ENCODE measurements around the gene C19orf73.

C19orf73 gene

GRCh38 chr19:49073514-49074378 is 45.2 kb downstream of the C19orf73 start:
- TF ChIP-seq CTCF (IDR thresholded peaks at IDR 0.05; ENCODE audit: control extremely low read depth, extremely low read depth, low read depth, missing control alignments) = peak; percentile 12
- POLR2A ChIA-PET = no interaction called here
- CTCF ChIA-PET = interaction anchor here (0.8 to 3.1 kb wide), 10 partner anchors 8 to 286 kb away, joined by 3 to 11 read pairs (median 3); no protein-coding TSS in a partner anchor
- DNase-seq (ENCODE audit: extremely low spot score) = no peak

GRCh38 chr19:49071860-49072547 is 46.9 kb downstream of the C19orf73 start:
- TF ChIP-seq CTCF (IDR thresholded peaks at IDR 0.05; ENCODE audit: control extremely low read depth, extremely low read depth, low read depth, missing control alignments) = no peak
- CTCF ChIA-PET = interaction anchor here (1.6 to 3.0 kb wide), 2 partner anchors 12 to 74 kb away, joined by 4 to 13 read pairs; no protein-coding TSS in a partner anchor
- DNase-seq (ENCODE audit: extremely low spot score) = no peak
- POLR2A ChIA-PET = no interaction called here

- no peak for DNase-seq (ENCODE audit: extremely low spot score)
- CTCF ChIA-PET = interaction anchor here (1.2 to 3.9 kb wide), 6 partner anchors 10 to 275 kb away, joined by 3 to 13 read pairs (median 4); no protein-coding TSS in a partner anchor
- POLR2A ChIA-PET = interaction anchor here (0.6 kb wide), 1 partner anchor 20 kb away, joined by 4 read pairs; no protein-coding TSS in a partner anchor
- TF ChIP-seq CTCF (IDR thresholded peaks at IDR 0.05; ENCODE audit: control extremely low read depth, extremely low read depth, low read depth, missing control alignments) = no peak
Measured at GRCh38 chr19:49070416-49070815, 48.5 kb downstream of the C19orf73 start.

GRCh38 chr19:49069026-49069425 is 49.9 kb downstream of the C19orf73 start:
- TF ChIP-seq CTCF (IDR thresholded peaks at IDR 0.05; ENCODE audit: control extremely low read depth, extremely low read depth, low read depth, missing control alignments) = no peak
- CTCF ChIA-PET = interaction anchor here (1.0 to 3.9 kb wide), 5 partner anchors 9 to 273 kb away, joined by 3 to 13 read pairs (median 4); no protein-coding TSS in a partner anchor
- POLR2A ChIA-PET = no interaction called here
- no peak for DNase-seq (ENCODE audit: extremely low spot score)
